Kidney epithelial cell (primary cell): Measurements from ENCODE around the gene TTC29. TPM values are rescaled to one million over a fixed set of nuclear protein-coding genes. Genes with fewer than 3 reads are reported as not detected.

Source experiments
- DNase-seq: peaks from one replicate; pipeline ENCODE4 v3.0.0-alpha.2; 2010; ENCODE audit warnings: low read depth
- H3K27me3 ChIP-seq: 2 replicates; pipeline ENCODE4 v1.6.0; 2011; ENCODE audit warnings: low read length; ENCODE audit not compliant: control insufficient read depth, insufficient read depth
- H3K36me3 ChIP-seq: 2 replicates; pipeline ENCODE4 v1.5.1; 2011; ENCODE audit warnings: low read length; ENCODE audit not compliant: control insufficient read depth, insufficient read depth
- H3K4me3 ChIP-seq: 2 replicates; pipeline ENCODE4 v1.5.1; 2011; ENCODE audit warnings: low read depth, mild to moderate bottlenecking, control low read depth, low read length
- total RNA-seq: library from RNA; depleted of rRNA; stranded (reverse); fragments of >200 nt; gene quantifications from 2 replicates; pipeline ENCODE4 v1.2.3, GENCODE V29; 2015
- TF ChIP-seq, protein P1 (sequence below): IDR thresholded peaks from 2 replicates; pipeline ENCODE4 v1.5.1; 2011; ENCODE audit warnings: mild to moderate bottlenecking, moderate library complexity, low read length, control low read depth, inconsistent platforms; ENCODE audit not compliant: insufficient read depth, poor library complexity, severe bottlenecking

Gene TTC29
- total RNA-seq, 1 donor from 2014 or later, result 0.79 TPM

- TF ChIP-seq, protein P1, sequence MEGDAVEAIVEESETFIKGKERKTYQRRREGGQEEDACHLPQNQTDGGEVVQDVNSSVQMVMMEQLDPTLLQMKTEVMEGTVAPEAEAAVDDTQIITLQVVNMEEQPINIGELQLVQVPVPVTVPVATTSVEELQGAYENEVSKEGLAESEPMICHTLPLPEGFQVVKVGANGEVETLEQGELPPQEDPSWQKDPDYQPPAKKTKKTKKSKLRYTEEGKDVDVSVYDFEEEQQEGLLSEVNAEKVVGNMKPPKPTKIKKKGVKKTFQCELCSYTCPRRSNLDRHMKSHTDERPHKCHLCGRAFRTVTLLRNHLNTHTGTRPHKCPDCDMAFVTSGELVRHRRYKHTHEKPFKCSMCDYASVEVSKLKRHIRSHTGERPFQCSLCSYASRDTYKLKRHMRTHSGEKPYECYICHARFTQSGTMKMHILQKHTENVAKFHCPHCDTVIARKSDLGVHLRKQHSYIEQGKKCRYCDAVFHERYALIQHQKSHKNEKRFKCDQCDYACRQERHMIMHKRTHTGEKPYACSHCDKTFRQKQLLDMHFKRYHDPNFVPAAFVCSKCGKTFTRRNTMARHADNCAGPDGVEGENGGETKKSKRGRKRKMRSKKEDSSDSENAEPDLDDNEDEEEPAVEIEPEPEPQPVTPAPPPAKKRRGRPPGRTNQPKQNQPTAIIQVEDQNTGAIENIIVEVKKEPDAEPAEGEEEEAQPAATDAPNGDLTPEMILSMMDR, result no peak
- no peaks in the 10 kb centered on the region for H3K36me3 ChIP-seq
- no peak overlapping the region for H3K4me3 ChIP-seq
- no peak for DNase-seq
- no peaks in the 10 kb centered on the region for H3K27me3 ChIP-seq
Measured at GRCh38 chr4:146972036-146972435, 26.4 kb upstream of the TTC29 start.

DNA sequence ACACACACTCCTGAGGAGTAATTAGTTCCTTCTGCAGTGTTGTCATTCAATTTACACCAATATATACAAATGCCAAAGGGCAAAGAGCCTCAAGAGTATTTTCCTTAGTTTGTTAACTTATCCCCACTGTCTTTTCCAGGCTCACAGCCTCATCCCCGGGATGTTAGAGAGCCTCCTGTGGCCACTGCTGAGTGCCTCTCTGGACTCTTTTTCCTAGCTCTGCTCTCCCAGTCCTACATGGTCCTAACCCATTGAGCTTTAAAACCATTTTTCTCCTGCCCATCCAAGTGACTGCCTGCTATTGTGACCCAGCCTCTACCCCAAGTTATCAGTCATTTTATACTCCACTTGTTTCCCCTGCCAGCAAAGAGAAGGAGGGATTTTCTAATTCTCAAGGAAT, 23.5 kb upstream of the TTC29 start:
- DNase-seq, result no peak
- TF ChIP-seq, protein P1, result no peak

DNA sequence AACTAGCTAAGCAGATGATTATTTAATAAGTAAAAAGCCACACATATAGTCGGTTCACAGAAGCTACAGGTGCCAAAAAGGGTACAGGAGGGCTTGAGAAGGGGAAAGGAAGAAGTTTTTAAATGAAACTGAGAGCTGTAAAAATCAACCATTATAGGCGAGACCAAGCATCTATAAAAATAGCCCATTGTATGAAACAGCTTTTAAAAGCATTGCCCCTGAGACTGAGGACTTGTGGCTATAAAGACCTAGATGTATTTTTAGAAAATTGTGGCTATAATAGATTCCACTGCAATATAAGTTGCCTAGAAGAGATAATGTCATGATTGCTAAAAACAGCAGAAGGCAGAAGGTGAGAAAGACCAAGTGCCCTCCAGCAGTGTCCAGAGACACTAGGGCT, 15.0 kb upstream of the TTC29 start:
- DNase-seq, result no peak
- H3K4me3 ChIP-seq, result no peak overlapping the region
- H3K27me3 ChIP-seq, result no peaks in the 10 kb centered on the region
- H3K36me3 ChIP-seq, result no peaks in the 10 kb centered on the region
- TF ChIP-seq, protein P1, result no peak

More for the DNA sequence above, 23.5 kb upstream of the TTC29 start:
- Histone ChIP-seq H3K4me3 (no peak overlapping the region), H3K36me3 (no peaks in the 10 kb centered on the region), H3K27me3 (no peaks in the 10 kb centered on the region)

GRCh38 chr4:146959692-146960091, 14.0 kb upstream of the TTC29 start:
- H3K36me3 ChIP-seq, result no peaks in the 10 kb centered on the region
- TF ChIP-seq, protein P1, result no peak
- no peak for DNase-seq
- H3K27me3 ChIP-seq, result no peaks in the 10 kb centered on the region
- no peak overlapping the region for H3K4me3 ChIP-seq

GRCh38 chr4:146957237-146957636, 11.6 kb upstream of the TTC29 start:
- Histone ChIP-seq H3K4me3 (no peak overlapping the region), H3K36me3 (no peaks in the 10 kb centered on the region), H3K27me3 (no peaks in the 10 kb centered on the region)
- peak; percentile 88 for DNase-seq
- TF ChIP-seq, protein P1, result no peak

- TF ChIP-seq, protein P1, result no peak
- Histone ChIP-seq H3K27me3 (no peaks in the 10 kb centered on the region), H3K4me3 (no peak overlapping the region), H3K36me3 (no peaks in the 10 kb centered on the region)
- no peak for DNase-seq
Measured at GRCh38 chr4:146952896-146953295, 7.2 kb upstream of the TTC29 start.
